IPS-NIHi11 (cell line): ENCODE results near the gene TRMU.
"Not testable (repeated sequence)": the region's sequence is repeated elsewhere in the genome, so short reads cannot be mapped to it uniquely, and the experiment has no call there.

Source experiments
- DNase-seq: peaks from one replicate; pipeline ENCODE4 v3.0.0; 2012; ENCODE audit warnings: mixed read lengths, low spot score

The TRMU gene

GRCh38 chr22:46300491-46300890, 35.0 kb upstream of the TRMU start:
- DNase-seq = no peak

GRCh38 chr22:46303347-46303965, 32.1 kb upstream of the TRMU start:
- DNase-seq = no peak

- no peak for DNase-seq
Observed at GRCh38 chr22:46308283-46308988, 27.1 kb upstream of the TRMU start.

- DNase-seq = no peak
Observed at GRCh38 chr22:46309526-46310085, 25.9 kb upstream of the TRMU start.

- no peak for DNase-seq
Observed at GRCh38 chr22:46312056-46312455, 23.5 kb upstream of the TRMU start.

- DNase-seq = not testable (repeated sequence)
Observed at GRCh38 chr22:46312848-46313247, 22.7 kb upstream of the TRMU start.

GRCh38 chr22:46315976-46316375, 19.5 kb upstream of the TRMU start:
- no peak for DNase-seq

DNA sequence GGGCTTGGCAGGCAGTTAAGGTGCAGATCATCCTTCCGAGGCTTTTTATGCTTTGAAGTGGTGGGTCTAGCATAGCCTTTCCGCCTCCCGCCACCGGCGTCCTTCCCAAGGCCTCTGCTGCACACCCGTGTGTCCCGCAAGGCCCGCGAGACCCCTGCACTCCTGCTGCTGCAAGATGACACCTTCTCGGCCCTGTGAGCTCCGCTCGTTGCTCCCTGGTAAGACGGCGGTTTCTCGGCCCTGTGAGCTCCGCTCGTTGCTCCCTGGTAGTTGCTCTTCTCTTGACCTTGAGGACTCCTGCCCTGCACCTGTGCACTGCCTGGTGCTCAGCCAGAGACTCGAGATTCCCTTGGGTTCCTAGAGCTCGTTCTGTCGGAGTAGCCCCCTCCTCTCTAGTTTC, 17.9 kb upstream of the TRMU start:
- DNase-seq = no peak

GRCh38 chr22:46318576-46318975, 16.9 kb upstream of the TRMU start:
- no peak for DNase-seq

DNA sequence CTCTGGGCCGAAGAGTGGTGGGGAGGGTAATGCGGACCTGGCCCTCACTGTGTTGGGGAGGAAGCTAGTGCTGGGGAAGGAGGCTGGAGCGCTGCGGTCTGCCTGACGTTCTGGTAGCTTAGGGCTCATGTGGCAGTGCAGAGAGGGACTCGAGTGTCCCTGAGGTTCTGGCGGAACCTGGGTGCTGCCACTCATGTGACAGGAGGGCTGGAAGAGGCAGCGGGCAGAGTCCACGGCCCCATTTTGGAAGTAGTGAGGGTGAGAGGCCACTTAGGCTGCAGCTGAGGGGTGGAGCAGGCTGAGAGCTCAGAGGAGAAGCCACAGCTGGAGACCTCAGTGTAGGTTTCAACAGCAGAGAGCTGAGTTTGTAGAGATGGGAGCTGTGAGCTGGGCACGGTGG, 16.2 kb upstream of the TRMU start:
- DNase-seq = no peak

DNA sequence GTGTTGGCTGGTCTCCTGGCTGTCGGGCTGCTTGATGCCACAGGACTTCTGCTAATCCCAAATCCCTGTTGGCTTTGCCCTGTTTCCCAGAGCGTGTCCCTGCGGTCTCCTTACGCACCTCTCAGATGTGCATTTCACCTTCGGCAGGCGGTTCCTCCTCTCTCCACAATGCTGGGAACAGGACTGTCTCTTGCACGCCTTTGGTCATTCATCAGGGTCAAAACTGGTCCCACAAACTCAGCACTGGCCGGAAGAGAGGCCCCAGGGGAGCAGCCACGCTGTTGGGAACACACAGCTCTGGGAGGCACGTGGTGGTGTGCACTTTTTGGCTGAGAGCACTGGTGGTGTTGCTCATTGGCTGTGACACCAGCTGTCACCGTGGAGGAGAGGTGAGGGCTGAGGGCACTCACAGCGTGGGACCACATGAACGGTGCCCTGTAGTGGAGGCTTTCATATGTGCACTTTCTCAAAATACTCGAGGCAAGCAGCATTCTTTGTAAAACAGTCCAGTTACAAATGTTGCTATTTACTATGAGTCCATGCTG, 15.3 kb upstream of the TRMU start:
- DNase-seq = no peak

- no peak for DNase-seq
Observed at GRCh38 chr22:46320716-46321386, 14.7 kb upstream of the TRMU start.

GRCh38 chr22:46322711-46323110, 12.8 kb upstream of the TRMU start:
- DNase-seq = no peak

GRCh38 chr22:46323162-46323561, 12.4 kb upstream of the TRMU start:
- no peak for DNase-seq

DNA sequence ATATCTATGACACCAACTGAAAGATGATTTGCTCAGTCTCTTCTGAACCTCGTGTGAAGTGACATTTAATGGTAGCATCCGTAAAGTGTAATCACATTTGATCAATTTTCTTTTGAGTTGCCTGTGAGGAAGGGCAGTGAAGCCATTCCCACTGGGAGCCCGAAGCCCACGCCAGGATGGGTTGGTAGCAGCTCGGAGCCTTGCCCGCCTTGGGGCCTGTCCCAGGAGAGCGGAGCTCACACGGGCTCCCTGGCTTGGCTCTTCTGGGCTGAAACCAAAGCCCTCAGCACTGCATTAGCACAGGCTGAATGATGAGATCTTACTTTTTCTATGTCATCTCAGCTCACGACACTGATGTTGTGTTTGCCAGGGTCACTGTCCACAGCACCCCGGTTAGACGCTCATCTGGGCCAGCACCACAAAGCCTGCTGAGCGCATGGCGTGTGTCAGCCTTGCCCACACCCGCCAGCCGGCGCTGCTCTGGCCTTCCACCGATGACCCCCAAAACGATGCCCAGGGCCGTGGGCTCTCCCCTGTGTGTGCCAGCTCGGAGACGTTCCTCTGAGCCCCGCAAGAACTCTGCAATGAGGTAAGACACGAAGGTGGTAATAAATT, 9.3 kb upstream of the TRMU start:
- DNase-seq = no peak

- no peak for DNase-seq
Observed at GRCh38 chr22:46327691-46328465, 7.6 kb upstream of the TRMU start.

GRCh38 chr22:46328797-46329196, 6.7 kb upstream of the TRMU start:
- DNase-seq = no peak

DNA sequence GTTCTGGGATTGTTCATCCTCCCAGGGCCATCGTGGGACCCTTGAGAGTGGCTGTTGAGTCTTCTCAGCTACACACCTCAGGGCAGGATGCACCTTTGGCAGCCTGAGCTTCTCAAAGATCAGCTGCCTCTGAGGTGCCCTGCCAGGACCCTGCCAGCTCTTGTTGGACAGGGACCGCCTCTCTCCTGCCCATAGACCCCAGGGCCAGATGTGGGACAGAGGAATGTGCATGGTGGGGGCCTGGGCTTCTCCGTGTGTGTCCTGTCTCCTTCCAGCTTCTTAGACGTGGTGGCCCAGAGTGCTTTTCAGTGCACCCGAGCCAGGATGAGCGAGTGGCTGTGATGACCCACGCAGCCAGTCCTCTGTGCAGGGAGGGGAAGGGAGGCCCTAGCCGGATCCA, 5.9 kb upstream of the TRMU start:
- no peak for DNase-seq

GRCh38 chr22:46330426-46330825, 5.1 kb upstream of the TRMU start:
- no peak for DNase-seq

- DNase-seq = no peak
Observed at GRCh38 chr22:46331496-46331895, 4.0 kb upstream of the TRMU start.
